Lower leg skin (tissue), 3 donors: ENCODE data around the gene HACL1.

ENCODE experiments used
- CTCF ChIP-seq, 3 donors: fragments of 450-650 bp; IDR thresholded peaks; one replicate each; pipeline ENCODE4 v1.5.1; 2016; ENCODE audit warnings: antibody characterized with exemption in 3 of 3, mild to moderate bottlenecking in 3 of 3, moderate library complexity in 2 of 3
- POLR2A ChIP-seq, 2 donors: fragments of 450-650 bp; IDR thresholded peaks; one replicate each; pipeline ENCODE4 v1.6.1; 2016 to 2017; ENCODE audit warnings: antibody characterized with exemption in 2 of 2, mild to moderate bottlenecking in 1 of 2, moderate library complexity in 1 of 2

GRCh38 chr3:15513810-15514662 lies 87.3 kb downstream of the HACL1 start:
- TF ChIP-seq CTCF (IDR thresholded peaks at IDR 0.05): no peak
- no peak for TF ChIP-seq POLR2A (IDR thresholded peaks at IDR 0.05)
